AG09309 (cell line): ENCODE results near the gene EYA3.

ENCODE experiments used
- DNase-seq: peaks from one replicate; pipeline ENCODE4 v3.0.0-alpha.2; 2010; ENCODE audit warnings: low read depth
- H3K4me3 ChIP-seq: 2 replicates; pipeline ENCODE4 v1.5.1; 2011; ENCODE audit warnings: mild to moderate bottlenecking, low read depth, low read length, moderate library complexity; ENCODE audit not compliant: control insufficient read depth
- CTCF ChIP-seq: IDR thresholded peaks from 2 replicates; pipeline ENCODE4 v1.5.1; 2011; ENCODE audit warnings: mild to moderate bottlenecking, low read depth, low read length, inconsistent platforms; ENCODE audit not compliant: insufficient read depth, control insufficient read depth; ENCODE audit errors: missing control alignments

Gene EYA3

DNA sequence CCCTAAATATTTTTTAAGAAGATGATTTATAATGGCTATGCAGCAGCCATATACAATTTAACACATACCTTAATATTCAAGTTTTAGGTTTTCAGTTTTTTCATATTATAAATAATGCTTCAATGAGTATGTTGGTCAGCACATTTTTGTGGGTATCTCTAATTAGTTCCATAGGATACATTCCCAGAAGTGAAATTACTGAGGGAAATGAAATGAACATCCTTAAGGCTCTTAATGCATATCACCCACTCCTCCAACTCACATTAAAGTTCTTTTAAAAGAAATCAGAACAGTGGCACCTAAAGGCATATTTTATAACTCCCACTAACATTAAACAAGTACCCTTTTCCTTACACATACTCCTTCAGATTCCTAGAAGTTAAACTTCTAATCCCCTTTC is 56.1 kb downstream of the EYA3 start:
- H3K4me3 ChIP-seq = no peak overlapping the region
- TF ChIP-seq CTCF = no peak
- DNase-seq = no peak

DNA sequence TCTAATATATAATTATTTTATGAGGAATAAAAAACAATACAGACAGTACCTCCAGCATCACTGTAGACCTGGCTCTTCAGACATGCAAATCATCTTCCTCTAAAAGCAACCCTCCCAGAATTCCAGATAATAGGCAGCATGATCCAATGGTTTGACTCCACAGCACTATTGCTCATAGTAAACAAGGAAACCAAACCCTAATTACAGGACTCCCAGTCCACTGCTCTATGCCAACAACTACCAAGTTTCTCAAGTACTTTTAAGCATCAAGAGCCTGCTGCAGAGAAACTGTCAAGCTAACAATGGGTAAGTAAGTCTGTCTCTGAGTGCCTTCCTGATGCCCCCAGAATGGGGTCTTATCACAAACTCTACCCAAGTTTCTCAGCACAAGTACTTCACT is 57.2 kb downstream of the EYA3 start:
- DNase-seq = no peak
- TF ChIP-seq CTCF = no peak

DNA sequence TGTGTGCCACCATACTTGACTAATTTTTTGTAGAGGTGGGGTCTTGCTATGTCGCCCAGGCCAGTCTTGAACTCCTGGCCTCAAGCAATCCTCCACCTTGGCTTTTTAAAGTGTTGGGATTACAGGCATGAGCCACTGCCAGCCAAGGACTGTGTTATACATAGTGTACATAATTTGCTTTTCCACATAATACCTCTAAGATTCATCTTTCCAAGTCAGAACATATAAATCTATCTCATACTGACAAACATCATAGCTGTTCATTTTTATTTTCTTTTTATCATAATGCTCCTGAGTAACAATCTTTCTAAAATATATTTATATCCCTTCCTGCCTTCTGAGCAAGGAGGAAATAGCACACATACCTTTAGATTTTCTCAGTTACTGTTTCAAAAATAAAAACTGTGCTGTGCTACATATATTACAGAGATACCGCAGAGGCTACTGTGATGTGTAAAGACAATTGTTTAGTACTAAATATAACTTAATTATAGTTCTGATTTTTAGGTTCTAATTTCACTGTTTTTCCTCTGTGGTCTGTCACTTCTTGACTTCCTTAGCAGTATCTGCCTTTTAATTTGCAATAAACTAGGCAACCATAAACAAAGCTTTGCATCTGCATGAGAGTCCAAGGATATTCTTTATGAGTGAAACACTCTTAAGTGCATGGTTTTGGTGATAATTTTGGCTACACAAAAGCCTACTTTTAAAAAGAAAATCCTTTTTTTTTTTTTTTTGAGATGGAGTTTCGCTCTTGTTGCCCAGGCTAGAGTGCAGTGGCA is 59.3 kb downstream of the EYA3 start:
- TF ChIP-seq CTCF = no peak
- DNase-seq = no peak
- no peak overlapping the region for H3K4me3 ChIP-seq

More for the DNA sequence above, 57.2 kb downstream of the EYA3 start:
- H3K4me3 ChIP-seq = no peak overlapping the region

DNA sequence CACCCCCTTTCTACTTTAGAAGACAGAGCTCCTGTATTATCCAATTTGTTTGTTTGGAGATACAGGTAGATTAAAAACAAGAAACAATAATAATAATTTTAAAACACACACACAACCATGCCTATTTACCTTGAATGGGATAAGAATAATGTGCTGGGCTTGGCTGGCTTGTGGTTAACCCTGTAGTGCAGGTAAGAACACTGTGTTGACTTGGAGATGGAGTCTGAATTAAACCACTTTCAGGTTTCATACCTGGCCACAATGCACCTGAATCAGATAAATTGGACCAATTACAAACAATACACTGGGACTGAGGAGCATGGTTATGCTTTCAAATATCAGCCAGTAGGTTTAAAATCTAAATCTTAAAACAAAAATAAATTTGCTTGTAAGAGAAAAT is 60.8 kb downstream of the EYA3 start:
- no peak for DNase-seq
- no peak overlapping the region for H3K4me3 ChIP-seq
- no peak for TF ChIP-seq CTCF

GRCh38 chr1:28027238-28027637 is 61.2 kb downstream of the EYA3 start:
- no peak for TF ChIP-seq CTCF
- H3K4me3 ChIP-seq = no peak overlapping the region
- DNase-seq = no peak

- DNase-seq = no peak
- TF ChIP-seq CTCF = no peak
- no peak overlapping the region for H3K4me3 ChIP-seq
Observed at GRCh38 chr1:28026329-28026728, 62.1 kb downstream of the EYA3 start.
